NK-92 treated with Interleukin-12 subunit alpha and Interleukin-12 subunit beta, amount 100 ng/mL, for 24 hours (cell line): ENCODE measurements around the gene MBNL1.
"Not testable (repeated sequence)": the region's sequence is repeated elsewhere in the genome, so short reads cannot be mapped to it uniquely, and the experiment has no call there.

Source experiments
- DNase-seq: peaks from one replicate; lab custom pipeline; 2025; lab: John Stamatoyannopoulos, UW

Gene MBNL1

GRCh38 chr3:152319831-152320617 lies 51.3 kb downstream of the MBNL1 start:
- DNase-seq = no peak

GRCh38 chr3:152321200-152321954 lies 52.6 kb downstream of the MBNL1 start:
- no peak for DNase-seq

GRCh38 chr3:152321955-152322377 lies 53.2 kb downstream of the MBNL1 start:
- DNase-seq = no peak

- no peak for DNase-seq
Observed at GRCh38 chr3:152322756-152323155, 54.0 kb downstream of the MBNL1 start.

GRCh38 chr3:152323834-152324233 lies 55.1 kb downstream of the MBNL1 start:
- no peak for DNase-seq

- no peak for DNase-seq
Observed at GRCh38 chr3:152325136-152325535, 56.4 kb downstream of the MBNL1 start.

- no peak for DNase-seq
Observed at GRCh38 chr3:152327203-152327602, 58.5 kb downstream of the MBNL1 start.

- no peak for DNase-seq
Observed at GRCh38 chr3:152328841-152329240, 60.1 kb downstream of the MBNL1 start.

- DNase-seq = no peak
Observed at GRCh38 chr3:152330559-152330958, 61.8 kb downstream of the MBNL1 start.

GRCh38 chr3:152331018-152331541 lies 62.4 kb downstream of the MBNL1 start:
- DNase-seq = no peak

GRCh38 chr3:152331998-152332397 lies 63.3 kb downstream of the MBNL1 start:
- DNase-seq = no peak

GRCh38 chr3:152333928-152334327 lies 65.2 kb downstream of the MBNL1 start:
- DNase-seq = no peak

- DNase-seq = no peak
Observed at GRCh38 chr3:152334761-152335160, 66.0 kb downstream of the MBNL1 start.

- DNase-seq = no peak
Observed at GRCh38 chr3:152335273-152335672, 66.5 kb downstream of the MBNL1 start.

GRCh38 chr3:152337337-152337736 lies 68.6 kb downstream of the MBNL1 start:
- DNase-seq = not testable (repeated sequence)

GRCh38 chr3:152338159-152338720 lies 69.5 kb downstream of the MBNL1 start:
- no peak for DNase-seq

GRCh38 chr3:152339881-152340505 lies 71.3 kb downstream of the MBNL1 start:
- no peak for DNase-seq

GRCh38 chr3:152345233-152345632 lies 76.5 kb downstream of the MBNL1 start:
- DNase-seq = no peak

GRCh38 chr3:152346058-152346457 lies 77.3 kb downstream of the MBNL1 start:
- DNase-seq = no peak

GRCh38 chr3:152346740-152347139 lies 78.0 kb downstream of the MBNL1 start:
- no peak for DNase-seq

- DNase-seq = no peak
Observed at GRCh38 chr3:152348436-152349177, 79.9 kb downstream of the MBNL1 start.

GRCh38 chr3:152349392-152349791 lies 80.7 kb downstream of the MBNL1 start:
- no peak for DNase-seq
